NCI-H510A (cell line): Measurements from ENCODE around the gene SLC12A4.
"Not testable (repeated sequence)": the region's sequence is repeated elsewhere in the genome, so short reads cannot be mapped to it uniquely, and the experiment has no call there.

ENCODE experiments used
- DNase-seq: peaks from one replicate; lab custom pipeline; 2025; lab: John Stamatoyannopoulos, UW

Gene SLC12A4

DNA sequence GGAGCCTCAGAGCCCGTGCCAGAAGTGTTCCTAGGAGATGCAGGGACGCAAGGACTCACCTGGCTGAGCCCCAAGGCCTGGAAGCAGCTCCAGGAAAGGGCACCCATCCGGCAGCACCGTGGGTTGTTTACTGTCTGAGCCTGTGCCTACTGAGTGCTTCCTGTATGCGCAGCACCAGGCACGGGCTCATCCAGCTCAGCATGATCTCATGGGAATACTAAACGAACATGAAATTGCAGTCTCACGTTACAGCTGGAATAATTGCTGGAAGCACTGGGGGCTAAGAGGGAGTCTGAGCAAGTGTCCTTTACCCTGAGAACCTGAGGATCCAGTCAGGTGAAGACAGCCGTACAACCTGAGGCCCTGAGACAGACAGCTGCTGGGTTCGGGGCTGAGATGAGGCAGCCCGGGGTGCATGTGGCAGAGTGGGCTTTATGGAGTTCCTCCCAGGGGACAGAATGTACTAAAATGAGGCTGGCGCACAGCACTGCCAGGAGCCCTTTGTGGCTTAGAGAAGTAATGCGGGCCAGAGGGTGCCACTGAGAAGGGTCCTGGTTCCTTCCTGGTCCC, 42.2 kb downstream of the SLC12A4 start:
- peak; percentile 75 for DNase-seq

GRCh38 chr16:67924140-67924906, 44.1 kb downstream of the SLC12A4 start:
- no peak for DNase-seq

- DNase-seq: no peak
Measured at GRCh38 chr16:67923414-67924116, 44.9 kb downstream of the SLC12A4 start.

GRCh38 chr16:67922740-67923139, 45.7 kb downstream of the SLC12A4 start:
- DNase-seq: no peak

DNA sequence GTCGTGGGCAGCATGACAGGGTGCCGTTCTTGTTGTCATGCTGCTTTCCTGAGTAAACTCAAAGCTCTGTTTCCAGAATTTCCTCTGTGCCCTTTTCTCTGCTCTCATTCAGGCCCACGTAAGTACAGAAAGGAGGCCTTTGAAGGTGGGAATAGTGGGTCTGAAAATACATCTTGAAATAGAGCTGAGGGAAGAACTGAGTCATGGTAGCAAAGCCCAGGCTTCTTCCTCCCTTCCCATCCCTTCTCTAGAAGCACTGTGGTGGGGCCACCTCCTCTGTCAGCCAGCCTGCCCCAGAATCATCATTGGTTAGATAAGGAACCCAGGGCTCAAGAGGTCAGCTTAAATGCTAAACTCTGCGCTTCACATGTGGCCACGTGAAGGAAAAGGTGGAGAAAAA, 46.2 kb downstream of the SLC12A4 start:
- no peak for DNase-seq

DNA sequence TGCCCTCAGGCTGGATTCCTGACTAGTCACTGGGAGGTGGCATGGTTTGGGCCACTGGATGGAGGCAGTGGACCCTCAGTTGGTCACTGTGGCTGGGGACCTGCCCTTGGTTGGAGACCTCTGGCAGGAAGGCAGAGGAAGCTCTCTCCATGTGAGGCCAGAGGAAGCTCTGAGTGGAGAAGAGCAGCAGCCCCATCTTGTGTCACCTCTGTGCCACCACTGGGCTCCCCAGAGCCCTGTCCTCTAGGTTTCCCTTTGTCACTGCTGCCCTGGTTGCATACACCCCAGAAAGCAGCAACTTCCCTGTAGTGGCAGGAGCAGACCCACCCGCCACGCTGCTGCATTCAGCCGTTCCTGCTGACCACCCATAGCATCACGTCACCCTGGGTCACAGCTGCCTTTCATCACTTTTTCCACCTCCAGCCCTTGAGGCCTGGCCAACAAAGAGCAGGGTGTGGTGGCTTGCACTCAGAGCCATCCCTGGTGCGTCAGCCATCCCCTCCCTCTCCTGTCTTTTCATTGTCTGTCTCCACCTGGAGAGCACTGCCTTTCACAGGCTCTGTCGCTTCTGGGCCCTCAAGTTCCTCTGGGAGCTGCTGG, 48.7 kb downstream of the SLC12A4 start:
- DNase-seq: no peak

- DNase-seq: no peak
Measured at GRCh38 chr16:67917852-67918236, 50.6 kb downstream of the SLC12A4 start.

DNA sequence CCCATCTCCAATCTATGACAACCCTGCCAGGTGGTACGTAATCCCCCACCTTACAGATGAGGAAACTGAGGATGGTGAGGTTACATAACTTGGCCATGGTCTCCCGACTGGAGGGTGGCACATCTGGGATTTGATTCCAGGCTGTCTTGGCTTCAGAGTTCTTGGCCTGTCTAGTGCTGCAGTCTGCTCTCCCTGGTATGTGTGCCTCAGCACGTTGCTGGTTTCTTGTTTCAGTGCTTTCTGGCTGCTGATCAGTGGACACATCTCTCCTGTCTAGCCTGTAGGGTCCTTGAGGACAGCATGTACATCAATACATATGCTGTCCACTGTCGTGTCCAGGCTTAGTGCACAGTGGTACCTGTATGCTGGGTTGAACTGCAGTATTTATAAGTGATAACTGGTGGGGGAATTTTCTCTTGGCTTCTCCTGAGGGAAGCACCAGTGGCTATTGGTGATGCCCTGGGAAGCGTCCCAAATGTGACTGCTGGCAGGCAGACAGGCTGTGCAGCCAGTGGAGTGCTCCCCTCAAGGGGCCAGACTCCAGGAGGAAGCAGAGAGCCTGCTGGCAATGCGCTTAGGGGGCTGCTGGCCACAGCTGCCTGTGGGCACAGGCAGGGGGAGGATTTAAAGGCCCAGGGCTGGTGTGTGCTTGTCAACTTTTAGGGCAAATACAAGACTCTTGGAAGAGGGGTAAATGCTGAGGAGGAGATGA, 51.1 kb downstream of the SLC12A4 start:
- no peak for DNase-seq

DNA sequence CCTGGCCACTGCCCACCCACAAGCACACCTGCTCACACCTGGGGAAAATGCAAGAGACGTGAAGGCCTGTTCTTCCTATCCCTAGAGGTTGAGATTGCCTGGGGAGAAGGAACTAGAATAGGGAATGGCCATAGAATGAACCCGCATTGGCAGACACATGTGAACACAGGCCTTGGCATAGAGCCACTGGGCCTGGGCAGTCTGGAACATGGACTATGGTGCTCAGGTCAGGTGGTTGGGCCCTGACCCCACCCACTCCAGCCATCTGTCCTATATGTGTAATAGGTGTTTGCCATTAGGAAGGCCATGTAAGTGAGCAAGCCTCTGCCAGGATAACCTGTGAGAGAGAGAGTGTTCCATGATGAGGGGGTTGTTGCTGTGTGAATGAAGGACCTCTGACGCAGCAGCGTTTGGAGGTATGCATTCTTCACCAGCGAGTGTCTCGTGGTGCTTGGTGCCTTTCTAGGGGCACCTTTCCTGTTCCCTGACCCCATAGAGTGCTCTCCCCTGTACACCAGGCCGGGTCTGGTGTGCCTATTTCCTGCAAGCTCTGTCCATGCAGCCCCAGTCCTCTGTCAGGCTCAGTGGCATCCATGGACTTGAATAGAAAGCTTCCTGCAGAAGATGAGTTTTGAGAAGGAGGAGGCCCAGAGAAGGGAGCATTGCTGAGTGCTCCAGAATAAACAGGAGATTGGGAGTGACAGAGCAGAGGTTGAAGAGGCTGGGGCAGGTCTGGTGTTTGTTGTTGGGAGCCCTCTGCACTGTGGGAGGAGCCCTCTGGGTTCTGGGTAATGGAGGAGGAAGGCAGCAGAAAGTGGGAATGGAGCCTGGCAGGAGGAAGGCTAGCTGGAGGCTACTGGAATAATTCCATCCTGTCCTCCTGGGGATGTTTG, 52.4 kb downstream of the SLC12A4 start:
- DNase-seq: no peak

GRCh38 chr16:67915496-67915769, 53.0 kb downstream of the SLC12A4 start:
- not testable (repeated sequence) for DNase-seq

GRCh38 chr16:67914758-67915495, 53.5 kb downstream of the SLC12A4 start:
- DNase-seq: no peak

- peak; percentile 39 for DNase-seq
Measured at GRCh38 chr16:67910158-67910557, 58.3 kb downstream of the SLC12A4 start.

GRCh38 chr16:67909056-67909742, 59.2 kb downstream of the SLC12A4 start:
- DNase-seq: no peak

GRCh38 chr16:67907397-67908180, 60.8 kb downstream of the SLC12A4 start:
- DNase-seq: no peak

GRCh38 chr16:67902831-67903230, 65.6 kb downstream of the SLC12A4 start:
- DNase-seq: no peak

- DNase-seq: no peak
Measured at GRCh38 chr16:67901734-67902133, 66.7 kb downstream of the SLC12A4 start.

- DNase-seq: no peak
Measured at GRCh38 chr16:67897231-67897630, 71.2 kb downstream of the SLC12A4 start.

DNA sequence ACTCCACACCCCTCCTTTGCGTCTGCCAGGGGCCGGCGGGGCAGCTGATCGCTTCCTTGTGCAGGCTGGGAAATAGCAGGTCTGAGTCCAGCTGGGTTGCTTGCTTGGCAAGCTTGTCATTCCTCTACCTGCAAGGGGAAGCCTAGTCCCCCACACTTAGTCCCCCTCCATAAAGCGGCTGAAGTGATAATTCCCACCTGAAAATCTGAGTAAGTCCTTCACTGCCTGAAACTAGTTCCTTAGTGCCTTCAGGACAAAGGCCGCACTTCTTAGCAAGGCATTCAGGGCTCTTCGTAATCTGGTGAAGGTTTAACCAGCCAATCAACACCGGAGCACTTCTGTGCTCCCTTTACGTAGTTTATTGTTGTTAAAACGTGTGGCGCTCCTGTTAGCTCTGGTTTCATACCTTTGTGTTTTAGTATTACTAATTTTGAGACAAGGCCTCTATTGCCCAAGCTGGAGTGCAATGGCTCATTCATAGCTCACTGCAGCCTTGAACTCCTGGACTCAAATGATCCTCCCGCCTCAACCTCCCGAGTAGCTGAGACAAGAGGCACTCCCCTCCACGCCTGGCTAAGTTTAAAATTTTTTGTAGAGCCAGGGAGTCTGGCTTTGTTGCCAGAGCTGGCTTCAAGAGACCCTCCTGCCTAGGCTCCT, 74.6 kb downstream of the SLC12A4 start:
- DNase-seq: no peak
